IMR-90 (cell line): Measurements from ENCODE around the gene IRS2. TPM values are rescaled to one million over a fixed set of nuclear protein-coding genes. Genes with fewer than 3 reads are reported as not detected.

Experiments used
- ATAC-seq: fragments of 200-7000 bp; cut with Tn5 transposase; 2 replicates; pipeline ENCODE4 v1.9.1; 2020; ENCODE audit warnings: low read depth, mild to moderate bottlenecking, moderate library complexity
- BruUV-seq: library from RNA; stranded (reverse); fragments of 400-500 nt; replicated peaks from 2 replicates; lab custom pipeline; 2021; lab: Mats Ljungman, UMichigan
- CTCF ChIA-PET: fragments of 300-600 bp; formaldehyde crosslinking; extraction: SDS; loops from one replicate; lab custom pipeline; 2021; ENCODE audit warnings: antibody characterized with exemption; lab: Yijun Ruan, JAX
- POLR2A ChIA-PET: fragments of 300-600 bp; sonication (Branson Sonifier 250); formaldehyde crosslinking; loops from one replicate; lab custom pipeline; 2022; ENCODE audit warnings: antibody characterized with exemption; ENCODE audit not compliant: unreplicated experiment; lab: Charles Lee
- DNase-seq: peaks from one replicate; pipeline ENCODE4 v3.0.0; 2013
- H2AFZ ChIP-seq: replicated peaks from 2 replicates; pipeline ENCODE3; 2013; ENCODE audit warnings: low read length, mild to moderate bottlenecking; ENCODE audit not compliant: poor library complexity
- H2AK5ac ChIP-seq: 2 replicates; pipeline ENCODE4 v1.6.1; 2013; ENCODE audit warnings: low read depth, low read length, inconsistent platforms
- H2AK9ac ChIP-seq: replicated peaks from 2 replicates; pipeline ENCODE3; 2013; ENCODE audit warnings: mild to moderate bottlenecking, low read depth, low read length, moderate library complexity; ENCODE audit not compliant: poor library complexity
- H2BK120ac ChIP-seq: 2 replicates; pipeline ENCODE4 v1.6.1; 2013; ENCODE audit warnings: low read depth, low read length, inconsistent platforms
- H2BK15ac ChIP-seq: 3 replicates; pipeline ENCODE4 v1.6.1; 2013; ENCODE audit warnings: low read depth, low read length, inconsistent platforms
- H2BK20ac ChIP-seq: 2 replicates; pipeline ENCODE4 v1.6.1; 2013; ENCODE audit warnings: low read depth, mild to moderate bottlenecking, inconsistent platforms, low read length, moderate library complexity
- H2BK5ac ChIP-seq: 2 replicates; pipeline ENCODE4 v1.6.1; 2013; ENCODE audit warnings: mild to moderate bottlenecking, low read depth, low read length, inconsistent platforms; ENCODE audit not compliant: poor library complexity, severe bottlenecking
- H3K14ac ChIP-seq: replicated peaks from 2 replicates; pipeline ENCODE4 v1.6.1; 2013; ENCODE audit warnings: low read depth, low read length, inconsistent platforms
- H3K18ac ChIP-seq: 2 replicates; pipeline ENCODE4 v1.6.1; 2013; ENCODE audit warnings: low read depth, low read length, control low read depth
- H3K23ac ChIP-seq: 2 replicates; pipeline ENCODE4 v1.6.1; 2013; ENCODE audit warnings: low read depth, low read length, inconsistent platforms
- H3K27ac ChIP-seq: 2 replicates; pipeline ENCODE4 v1.5.1; 2013; ENCODE audit warnings: mild to moderate bottlenecking, control low read depth, low read length; ENCODE audit not compliant: insufficient read depth
- H3K27me3 ChIP-seq: 2 replicates; pipeline ENCODE4 v1.6.1; 2013; ENCODE audit warnings: low read length; ENCODE audit not compliant: control insufficient read depth, insufficient read depth
- H3K36me3 ChIP-seq: 2 replicates; pipeline ENCODE4 v1.6.1; 2013; ENCODE audit warnings: low read length, mixed read lengths; ENCODE audit not compliant: control insufficient read depth, insufficient read depth
- H3K4ac ChIP-seq: 2 replicates; pipeline ENCODE4 v1.6.1; 2013; ENCODE audit warnings: low read depth, low read length, inconsistent platforms
- H3K4me1 ChIP-seq: 2 replicates; pipeline ENCODE4 v1.6.1; 2013; ENCODE audit warnings: low read length, mixed read lengths; ENCODE audit not compliant: control insufficient read depth, insufficient read depth
- H3K4me2 ChIP-seq: 2 replicates; pipeline ENCODE4 v1.6.1; 2013; ENCODE audit warnings: low read depth, mild to moderate bottlenecking, control low read depth, low read length, moderate library complexity
- H3K4me3 ChIP-seq: 2 replicates; pipeline ENCODE4 v1.5.1; 2013; ENCODE audit warnings: low read depth, mild to moderate bottlenecking, control low read depth, low read length, moderate library complexity; ENCODE audit not compliant: insufficient read depth
- H3K56ac ChIP-seq: 2 replicates; pipeline ENCODE4 v1.6.1; 2013; ENCODE audit warnings: low read length, inconsistent platforms; ENCODE audit not compliant: insufficient read depth; ENCODE audit errors: extremely low read depth
- H3K79me1 ChIP-seq, 2 experiments: 2 replicates each; pipeline ENCODE4 v1.6.1; 2013; ENCODE audit warnings: low read length in 2 of 2, inconsistent platforms in 1 of 2, low read depth in 1 of 2
- H3K9ac ChIP-seq: 2 replicates; pipeline ENCODE4 v1.6.1; 2013; ENCODE audit warnings: low read depth, low read length, control low read depth
- H3K9me1 ChIP-seq: 2 replicates; pipeline ENCODE4 v1.6.1; 2013; ENCODE audit warnings: low read length, inconsistent platforms; ENCODE audit not compliant: insufficient read depth
- H3K9me3 ChIP-seq: 2 replicates; pipeline ENCODE4 v1.6.1; 2013; ENCODE audit warnings: low read length; ENCODE audit not compliant: control insufficient read depth, insufficient read depth
- H4K20me1 ChIP-seq: 2 replicates; pipeline ENCODE4 v1.6.1; 2013; ENCODE audit warnings: low read length, inconsistent platforms; ENCODE audit not compliant: insufficient read depth
- H4K5ac ChIP-seq: 2 replicates; pipeline ENCODE4 v1.6.1; 2013; ENCODE audit warnings: mild to moderate bottlenecking, low read depth, low read length, control low read depth
- H4K8ac ChIP-seq, 2 experiments: 2 replicates each; pipeline ENCODE4 v1.6.1; 2013; ENCODE audit warnings: low read depth in 2 of 2, low read length in 2 of 2, control low read depth in 1 of 2, inconsistent platforms in 1 of 2
- H4K91ac ChIP-seq: 2 replicates; pipeline ENCODE4 v1.6.1; 2013; ENCODE audit warnings: low read depth, low read length, inconsistent platforms; ENCODE audit not compliant: insufficient read depth
- BHLHE40 ChIP-seq: fragments of 150-350 bp; IDR thresholded peaks from 2 replicates; pipeline ENCODE4 v1.6.1; 2016; ENCODE audit warnings: mild to moderate bottlenecking, low read depth, low read length
- CEBPB ChIP-seq: IDR thresholded peaks from 2 replicates; pipeline ENCODE4 v1.6.1; 2012; ENCODE audit warnings: low read depth, low read length, improper control_type of control experiment
- CHD1 ChIP-seq: IDR thresholded peaks from 2 replicates; pipeline ENCODE4 v1.6.1; 2012; ENCODE audit warnings: low read depth, low read length, improper control_type of control experiment
- CTCF ChIP-seq: conservative IDR thresholded peaks from 2 replicates; pipeline ENCODE4 v1.5.1; 2012; ENCODE audit warnings: mild to moderate bottlenecking, low read depth, low read length, improper control_type of control experiment
- ELK1 ChIP-seq: fragments of 150-350 bp; IDR thresholded peaks from 2 replicates; pipeline ENCODE4 v1.6.1; 2016; ENCODE audit warnings: low read depth, mild to moderate bottlenecking, low read length, moderate library complexity, borderline replicate concordance
- FOS ChIP-seq: fragments of 150-350 bp; IDR thresholded peaks from 2 replicates; pipeline ENCODE4 v1.6.1; 2016; ENCODE audit warnings: low read depth, low read length
- MAFK ChIP-seq: IDR thresholded peaks from 2 replicates; pipeline ENCODE4 v1.6.1; 2012; ENCODE audit warnings: low read depth, low read length, improper control_type of control experiment
- MAZ ChIP-seq: IDR thresholded peaks from 2 replicates; pipeline ENCODE4 v1.6.1; 2012; ENCODE audit warnings: low read depth, mild to moderate bottlenecking, low read length, improper control_type of control experiment, moderate library complexity, borderline replicate concordance
- MXI1 ChIP-seq: IDR thresholded peaks from 2 replicates; pipeline ENCODE4 v1.6.1; 2012; ENCODE audit warnings: low read depth, mild to moderate bottlenecking, low read length, moderate library complexity, borderline replicate concordance
- NFE2L2 ChIP-seq: fragments of 150-350 bp; IDR thresholded peaks from 2 replicates; pipeline ENCODE4 v1.6.1; 2016; ENCODE audit warnings: low read depth, mild to moderate bottlenecking, low read length
- POLR2A ChIP-seq: IDR thresholded peaks from 2 replicates; pipeline ENCODE4 v1.6.1; 2012; ENCODE audit warnings: mild to moderate bottlenecking, low read depth, low read length
- RCOR1 ChIP-seq: IDR thresholded peaks from 2 replicates; pipeline ENCODE4 v1.6.1; 2012; ENCODE audit warnings: mild to moderate bottlenecking, low read length, improper control_type of control experiment; ENCODE audit not compliant: insufficient replicate concordance
- RFX5 ChIP-seq: IDR thresholded peaks from 2 replicates; pipeline ENCODE4 v1.8.0; 2012; ENCODE audit warnings: low read depth, mild to moderate bottlenecking, low read length, moderate library complexity
- SMC3 ChIP-seq: fragments of 150-350 bp; IDR thresholded peaks from 2 replicates; pipeline ENCODE4 v1.6.1; 2016; ENCODE audit warnings: low read depth, mild to moderate bottlenecking, antibody characterized with exemption, low read length, moderate library complexity
- USF2 ChIP-seq: fragments of 150-350 bp; IDR thresholded peaks from 2 replicates; pipeline ENCODE4 v1.6.1; 2017; ENCODE audit warnings: mild to moderate bottlenecking, antibody characterized with exemption, low read length, low read depth
- WGBS, 2 experiments: methylation state at CpG; one replicate each; pipeline versions ENCODE4 v1.1.5 to v1.1.7; 2013; ENCODE audit warnings: missing lambda C conversion rate in 2 of 2; ENCODE audit not compliant: insufficient read length in 1 of 2; ENCODE audit errors: extremely low coverage in 2 of 2; 5-methylcytosine and 5-hydroxymethylcytosine counted together
- dilution Hi-C: fragments of 300-500 bp; cut with HindIII; formaldehyde crosslinking; loops from one replicate; pipeline ENCODE4 v1.14.3; 2018; ENCODE audit warnings: low sequenced_read_pairs; ENCODE audit not compliant: unreplicated experiment
- in situ Hi-C: fragments of 300-500 bp; cut with MboI; formaldehyde crosslinking; loops from 3 replicates; pipeline ENCODE4 v1.14.3; 2019; ENCODE audit warnings: low sequenced_read_pairs, inconsistent platforms, mixed read lengths
- intact Hi-C: fragments of 100-400 bp; cut with micrococcal nuclease; formaldehyde crosslinking; loops from 2 replicates; pipeline ENCODE4 v1.10.0; 2022
- polyA plus RNA-seq, 3 experiments: library from polyadenylated mRNA; depleted of rRNA; stranded (reverse); fragments of >200 nt; gene quantifications; 2 replicates each; pipeline ENCODE4 v1.2.3, GENCODE V29; 2012; ENCODE audit warnings: low replicate concordance in 1 of 3
- total RNA-seq: library from RNA; depleted of rRNA; stranded (reverse); fragments of >200 nt; gene quantifications from 2 replicates; pipeline ENCODE4 v1.2.3, GENCODE V29; 2012

IRS2 gene
- total and polyA plus RNA-seq, 2 of the 4 experiments (the other 2 are of a cell fraction), result 0.36 to 1.4 TPM

GRCh38 chr13:109728061-109728460 lies 58.3 kb downstream of the IRS2 start (continued):
- TF ChIP-seq MXI1, result no peak

GRCh38 chr13:109727251-109727650 lies 59.1 kb downstream of the IRS2 start:
- Histone ChIP-seq H2AFZ (no peak overlapping the region), H4K5ac (no peak overlapping the region), H3K4me3 (no peak overlapping the region), H2AK9ac (no peak overlapping the region), H2AK5ac (no peak overlapping the region), H3K56ac (no peak overlapping the region), H3K14ac (no peak overlapping the region), H2BK20ac (no peak overlapping the region), H4K20me1 (no peaks in the 10 kb centered on the region), H3K9me3 (peaks cover 2% of the 10 kb centered on the region; the same call in 1 of the 2 replicates), H4K8ac (no peak overlapping the region), H3K4ac (no peak overlapping the region), H3K27me3 (peaks cover 46% of the 10 kb centered on the region), H3K27ac (no peak overlapping the region), H3K18ac (no peak overlapping the region), H3K9ac (no peak overlapping the region), H2BK5ac (no peak overlapping the region), H4K91ac (no peak overlapping the region), H2BK120ac (no peak overlapping the region), H3K4me1 (no peaks in the 10 kb centered on the region), H3K36me3 (no peaks in the 10 kb centered on the region), H2BK15ac (no peak overlapping the region), H3K79me1 (no peaks in the 10 kb centered on the region), H3K4me2 (no peak overlapping the region), H3K23ac (no peak overlapping the region), H3K9me1 (no peaks in the 10 kb centered on the region)
- no TSS peak for BruUV-seq
- ATAC-seq (no peak), DNase-seq (no peak)
- ChIA-PET CTCF (no interaction called here), POLR2A (no interaction called here)
- in situ Hi-C loops (no loop called here), intact Hi-C loops (no loop called here), dilution Hi-C loops (no loop called here)
- 93% methylated on average over 3 of the region's 5 CpGs; no CpG with 5 or more reads in 1 of the 2 experiments for WGBS, 2 experiments
- no peak for TF ChIP-seq BHLHE40
- no peak for TF ChIP-seq USF2
- TF ChIP-seq ELK1, result no peak
- TF ChIP-seq RFX5, result no peak
- no peak for TF ChIP-seq MAFK
- no peak for TF ChIP-seq MAZ
- no peak for TF ChIP-seq CEBPB
- TF ChIP-seq RCOR1, result no peak
- no peak for TF ChIP-seq CHD1
- no peak for TF ChIP-seq POLR2A
- TF ChIP-seq FOS, result no peak
- TF ChIP-seq MXI1, result no peak
- no peak for TF ChIP-seq NFE2L2
- TF ChIP-seq CTCF, result no peak
- no peak for TF ChIP-seq SMC3
